ENCODE results near the gene STEAP4.
"Not testable (repeated sequence)": the region's sequence is repeated elsewhere in the genome, so short reads cannot be mapped to it uniquely, and the experiment has no call there.

The STEAP4 gene

DNA sequence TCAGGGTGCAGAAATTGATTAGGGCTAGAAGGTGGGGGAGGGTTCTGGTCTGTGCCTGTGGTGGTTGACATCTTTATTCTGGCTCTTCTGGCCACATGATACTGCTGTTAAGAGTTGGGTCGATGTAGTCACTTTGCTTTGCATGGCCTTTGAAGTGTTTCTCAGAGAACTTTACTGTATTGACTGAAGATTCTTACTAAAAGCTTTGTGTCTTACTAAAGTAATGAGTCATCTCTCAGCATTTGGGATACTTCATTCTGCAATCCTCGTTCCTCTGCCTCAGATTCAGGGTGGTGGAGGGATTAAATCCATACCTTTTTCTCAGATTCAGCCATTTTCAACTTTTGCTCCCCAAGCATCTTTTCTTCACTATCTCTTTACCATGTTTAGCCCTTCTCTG, 38.6 kb downstream of the STEAP4 start:
- no peak for DNase-seq (ENCODE audit: low spot score)

DNA sequence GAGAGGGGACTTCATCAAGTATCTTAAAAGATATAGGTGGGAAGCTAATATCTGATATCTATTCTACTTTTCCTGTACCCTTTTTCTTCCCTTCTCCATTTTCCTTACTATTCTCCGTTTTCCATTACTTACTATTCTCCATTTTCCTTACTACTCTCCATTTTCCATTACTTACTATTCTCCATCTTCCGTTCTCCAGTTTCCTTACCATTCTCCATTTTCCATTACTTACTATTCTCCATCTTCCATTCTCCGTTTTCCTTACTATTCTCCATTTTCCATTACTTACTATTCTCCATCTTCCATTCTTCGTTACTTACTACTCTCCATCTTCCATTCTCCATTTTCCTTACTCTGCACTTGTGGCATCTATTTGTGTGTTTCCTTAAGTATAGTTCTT, 39.3 kb downstream of the STEAP4 start:
- DNase-seq (ENCODE audit: low spot score): no peak

DNA sequence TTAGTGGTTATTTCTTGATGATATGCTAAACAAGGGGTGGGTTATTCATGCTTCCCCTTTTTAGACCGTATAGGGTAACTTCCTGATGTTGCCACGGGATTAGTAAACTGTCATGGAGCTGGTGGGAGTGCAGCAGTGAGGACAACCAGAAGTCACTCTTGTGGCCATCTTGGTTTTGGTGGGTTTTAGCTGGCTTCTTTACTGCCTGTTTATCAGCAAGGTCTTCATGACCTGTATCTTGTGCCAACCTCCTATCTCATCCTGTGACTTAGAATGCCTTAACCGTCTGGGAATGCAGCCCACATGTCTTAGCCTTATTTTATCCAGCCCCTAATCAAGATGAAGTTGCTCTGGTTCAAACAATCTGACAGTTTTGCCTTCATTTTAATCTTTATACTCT, 41.7 kb downstream of the STEAP4 start:
- not testable (repeated sequence) for DNase-seq (ENCODE audit: low spot score)

DNA sequence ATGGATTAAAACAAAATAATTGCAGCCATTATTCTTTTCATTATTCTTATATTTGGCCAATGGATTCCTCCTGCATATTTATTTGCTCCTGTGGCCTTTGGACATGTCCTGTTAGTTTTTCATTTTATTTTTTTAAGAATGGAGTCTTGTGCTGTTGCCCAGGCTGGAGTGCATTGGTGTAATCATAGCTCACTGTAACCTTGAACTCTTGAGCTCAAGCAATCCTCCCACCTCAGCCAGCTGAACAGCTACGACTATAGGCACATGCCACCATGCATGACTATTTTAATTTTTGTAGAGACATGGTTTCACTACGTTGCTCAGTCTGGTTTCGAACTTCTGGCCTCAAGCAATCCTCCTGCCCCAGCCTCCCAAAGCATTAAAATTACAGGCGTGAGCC, 44.1 kb downstream of the STEAP4 start:
- no peak for DNase-seq (ENCODE audit: low spot score)

DNA sequence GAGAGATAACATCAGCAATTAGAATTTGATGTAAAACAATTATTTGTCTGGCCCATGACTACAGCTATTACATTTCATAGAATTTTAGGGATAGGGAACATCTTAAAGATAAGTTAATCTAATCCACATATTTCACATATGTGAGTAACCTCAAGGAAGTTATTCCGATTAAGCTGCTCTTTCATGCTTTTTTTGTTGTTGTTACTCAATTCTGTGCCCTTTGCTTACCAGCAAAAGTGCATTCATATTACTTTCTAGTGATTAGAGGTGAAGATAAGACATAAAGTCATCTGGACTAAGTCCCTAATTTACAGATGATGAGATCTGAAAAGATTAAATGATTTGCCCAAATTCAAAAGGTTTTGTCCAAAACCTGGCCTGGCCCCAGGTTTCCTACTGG, 46.0 kb downstream of the STEAP4 start:
- DNase-seq (ENCODE audit: low spot score): no peak

DNA sequence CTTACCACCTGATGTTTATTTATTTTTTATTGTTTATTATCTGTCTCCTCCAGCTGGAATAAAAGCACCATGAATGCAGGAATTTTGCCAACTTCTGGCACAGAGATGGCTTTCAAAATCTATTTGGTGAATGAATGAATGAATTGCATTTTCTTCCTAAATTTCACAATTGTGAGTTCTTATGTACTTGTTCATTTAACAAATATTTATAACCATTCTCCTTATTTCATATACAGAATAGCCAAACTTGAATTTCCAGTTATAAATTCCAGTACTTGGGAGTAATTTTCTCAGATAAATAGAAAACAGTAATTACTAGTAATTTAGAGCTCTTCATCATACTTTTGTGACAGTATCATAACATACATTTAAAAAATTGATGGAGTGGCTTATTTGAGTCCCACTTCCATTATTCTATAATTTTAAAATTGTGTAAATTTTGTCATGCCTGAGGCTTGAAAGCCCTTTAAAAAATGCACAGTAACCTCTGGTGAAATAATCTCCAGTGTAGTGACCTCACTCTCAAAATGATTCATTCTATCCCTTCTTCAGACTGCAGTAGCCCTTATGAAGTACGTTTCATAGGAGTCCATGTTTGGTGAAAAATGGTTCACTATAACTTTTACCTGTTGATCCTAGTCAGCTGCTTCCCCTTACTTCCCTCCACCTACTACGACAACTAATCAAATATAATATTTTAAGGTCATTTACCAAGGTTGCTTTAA, 46.9 kb downstream of the STEAP4 start:
- no peak for DNase-seq (ENCODE audit: low spot score)

DNA sequence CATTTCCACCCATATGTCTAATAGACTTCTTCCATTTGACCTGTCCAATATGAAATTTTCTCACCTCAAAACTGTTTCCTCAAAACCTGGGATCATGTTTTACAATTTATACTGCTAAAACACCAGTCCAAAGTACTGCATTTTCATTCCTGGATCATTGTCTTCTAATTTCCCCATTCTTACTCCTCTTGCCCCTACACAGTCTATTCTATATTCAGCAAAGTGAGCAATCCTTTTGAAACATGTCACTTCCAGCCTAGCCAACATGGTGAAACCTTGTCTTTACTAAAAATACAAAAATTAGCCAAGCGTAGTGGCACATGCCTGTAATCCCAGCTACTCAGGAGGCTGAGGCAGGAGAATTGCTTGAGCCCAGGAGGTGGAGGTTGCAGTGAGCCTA, 48.4 kb downstream of the STEAP4 start:
- DNase-seq (ENCODE audit: low spot score): not testable (repeated sequence)

DNA sequence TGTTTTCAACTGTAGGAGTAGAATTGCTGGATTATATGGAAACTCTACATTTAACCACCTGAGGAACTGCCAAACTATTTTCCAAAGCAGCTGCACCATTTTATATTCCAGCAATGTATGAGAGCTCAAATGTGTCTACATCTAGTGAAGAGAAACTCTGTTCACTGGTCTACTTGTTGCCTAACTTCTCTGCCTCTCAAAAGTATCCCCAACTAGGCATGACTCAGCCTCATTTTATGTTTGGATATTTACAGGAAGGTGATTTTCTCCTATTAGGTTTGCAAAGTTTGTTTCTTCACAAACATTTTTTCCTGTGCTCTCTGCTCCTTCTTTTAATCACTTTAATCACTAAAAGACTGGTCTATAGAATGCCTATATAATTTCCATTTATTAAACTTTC, 49.8 kb downstream of the STEAP4 start:
- DNase-seq (ENCODE audit: low spot score): no peak

DNA sequence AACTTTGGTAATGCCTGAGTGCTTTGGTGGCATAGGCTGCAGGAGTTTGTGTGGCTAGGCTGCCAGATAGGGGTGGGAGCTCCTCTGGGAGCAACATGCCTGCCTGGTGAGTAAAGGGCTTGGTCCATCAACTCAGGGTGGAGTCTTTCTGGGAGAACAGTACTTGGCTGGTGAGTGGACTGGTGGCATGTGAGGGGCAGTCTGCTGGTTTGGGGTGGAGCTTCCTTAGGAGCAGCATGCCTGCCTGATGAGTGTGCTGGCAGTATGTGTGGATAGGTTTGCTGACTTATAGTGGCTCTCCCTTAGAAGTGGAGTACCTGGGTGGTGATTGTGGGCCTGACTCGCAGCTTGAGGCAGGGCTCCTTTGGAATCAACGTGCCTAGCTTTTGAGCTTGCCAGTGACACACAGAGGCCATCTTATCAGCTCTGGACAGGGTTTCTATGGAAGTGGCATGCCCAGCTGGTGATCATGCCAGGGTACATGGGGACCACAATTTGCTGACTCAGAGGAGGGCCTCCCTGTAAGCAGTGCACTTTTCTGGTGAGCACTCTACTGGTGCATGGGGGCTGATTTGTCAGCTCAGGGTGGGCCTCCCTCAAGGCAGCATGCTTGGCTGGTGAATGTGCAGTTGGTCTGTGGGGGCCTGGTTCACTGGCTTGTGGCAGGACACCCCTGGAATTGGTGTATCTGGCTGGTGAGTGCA, 51.8 kb downstream of the STEAP4 start:
- DNase-seq (ENCODE audit: low spot score): no peak

DNA sequence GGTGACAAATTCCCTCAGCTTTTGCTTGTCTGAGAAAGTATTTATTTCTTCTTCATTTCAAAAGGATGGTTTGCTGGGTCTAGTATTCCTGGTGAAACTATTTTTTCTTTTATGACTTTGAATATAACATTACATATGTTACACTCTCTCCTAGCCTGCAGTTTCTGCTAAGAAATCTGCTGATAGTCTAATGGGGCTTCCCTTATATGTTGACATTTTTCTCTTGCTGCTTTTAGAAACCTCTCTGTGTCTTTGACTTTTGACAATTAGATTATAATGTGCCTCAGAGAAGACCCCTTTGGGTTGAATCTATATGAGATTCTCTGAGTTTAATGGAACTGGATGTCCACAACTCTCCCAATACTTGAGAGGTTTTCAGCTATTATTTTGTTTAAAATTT, 53.1 kb downstream of the STEAP4 start:
- no peak for DNase-seq (ENCODE audit: low spot score)

DNA sequence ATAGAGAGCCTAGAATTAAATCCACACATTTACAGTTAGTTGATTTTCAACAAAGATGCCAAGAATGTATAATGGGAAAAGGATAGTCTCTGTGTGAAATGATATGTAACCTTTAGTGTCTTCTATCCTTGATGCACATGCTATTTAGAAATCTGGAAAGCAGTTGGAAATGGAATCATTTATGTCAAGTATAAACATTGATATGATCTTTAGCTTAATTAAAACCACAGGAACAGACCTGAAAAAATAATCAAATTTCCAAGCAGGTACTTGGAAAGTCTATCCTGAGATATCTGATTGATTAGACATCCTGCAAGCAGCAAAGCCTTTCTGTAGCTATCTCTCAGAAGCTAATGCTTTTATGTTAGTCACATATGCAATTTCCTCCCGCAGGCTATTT, 62.4 kb downstream of the STEAP4 start:
- DNase-seq (ENCODE audit: low spot score): no peak

DNA sequence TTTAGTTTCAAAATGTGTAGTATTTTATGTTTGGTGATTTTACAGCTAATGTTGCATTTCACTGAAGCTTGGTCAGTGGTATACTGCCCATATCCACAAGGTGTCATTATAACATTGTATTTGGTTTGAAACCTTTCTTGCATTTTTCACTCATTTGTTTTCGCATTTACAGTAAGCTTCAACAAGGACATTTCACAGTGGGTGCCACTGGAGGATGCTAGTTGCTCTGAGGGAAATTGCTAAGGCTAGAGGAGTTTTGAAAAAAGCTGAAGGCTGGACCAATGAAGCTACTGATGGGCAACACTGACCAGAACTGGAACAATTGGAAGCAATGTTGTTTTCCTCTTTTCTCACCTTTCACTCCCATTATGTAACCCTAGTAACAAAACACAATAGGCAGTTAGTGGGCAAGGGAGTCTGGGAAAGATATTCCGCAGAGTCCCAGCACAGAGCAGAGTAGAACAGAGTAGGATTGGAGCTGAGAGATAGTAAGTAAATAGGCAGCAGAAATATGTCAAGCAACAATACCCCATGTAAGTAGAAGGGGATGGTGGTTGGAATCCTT, 63.3 kb downstream of the STEAP4 start:
- peak; percentile 56 for DNase-seq (ENCODE audit: low spot score)

DNA sequence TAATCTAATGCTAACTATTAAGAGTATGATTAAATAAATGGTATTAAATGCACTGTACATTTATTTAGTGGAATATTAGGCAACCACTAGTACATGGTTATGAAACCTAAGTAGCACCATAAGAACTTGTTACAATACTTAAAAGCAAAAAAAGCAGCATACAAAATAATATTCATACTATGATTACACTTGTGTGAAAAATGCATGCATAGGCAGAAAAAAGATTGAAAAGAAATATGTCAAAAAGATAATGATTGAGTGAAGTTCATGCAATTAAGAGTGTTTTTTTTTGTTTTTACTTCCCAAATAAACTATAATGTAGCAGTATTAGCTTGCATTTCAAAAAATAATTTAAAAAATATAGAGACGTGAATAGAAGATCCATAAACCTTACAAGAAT, 66.8 kb downstream of the STEAP4 start:
- no peak for DNase-seq (ENCODE audit: low spot score)

DNA sequence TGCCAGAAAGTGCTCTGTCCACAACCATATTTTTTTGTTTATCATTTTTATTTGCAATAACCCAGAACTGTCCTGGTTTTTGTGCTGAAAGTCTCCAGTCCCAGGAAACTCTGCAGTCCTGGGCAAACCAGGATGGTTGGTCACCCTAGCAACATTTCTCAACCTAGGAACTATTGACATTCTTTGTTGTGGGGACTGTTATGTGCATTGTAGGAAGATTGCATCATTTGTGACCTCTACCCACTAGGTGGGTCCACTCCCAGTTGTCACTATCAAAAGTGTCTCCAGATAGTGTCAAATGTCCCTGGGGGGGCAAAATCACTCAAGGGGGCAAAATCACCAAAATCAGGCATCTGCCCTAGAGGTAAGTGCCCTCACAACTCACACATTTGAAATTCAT, 72.9 kb downstream of the STEAP4 start:
- DNase-seq (ENCODE audit: low spot score): no peak

DNA sequence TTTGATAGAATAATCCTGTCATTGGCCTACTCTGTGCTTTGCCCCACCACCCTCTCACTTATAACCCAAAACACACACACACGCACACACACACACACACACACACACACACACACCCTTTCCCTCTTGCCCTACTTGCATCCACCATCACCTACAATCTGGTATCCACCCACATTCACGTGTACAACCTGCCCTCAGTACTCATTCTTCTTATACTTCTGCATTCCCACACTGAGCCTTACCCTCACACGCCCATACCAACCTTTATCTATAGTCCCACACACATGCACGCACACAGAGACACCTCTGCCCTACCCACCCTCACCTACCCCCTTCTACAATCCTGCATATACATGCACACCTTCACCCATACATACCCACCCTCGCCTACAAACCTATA, 76.0 kb downstream of the STEAP4 start:
- DNase-seq (ENCODE audit: low spot score): no peak

DNA sequence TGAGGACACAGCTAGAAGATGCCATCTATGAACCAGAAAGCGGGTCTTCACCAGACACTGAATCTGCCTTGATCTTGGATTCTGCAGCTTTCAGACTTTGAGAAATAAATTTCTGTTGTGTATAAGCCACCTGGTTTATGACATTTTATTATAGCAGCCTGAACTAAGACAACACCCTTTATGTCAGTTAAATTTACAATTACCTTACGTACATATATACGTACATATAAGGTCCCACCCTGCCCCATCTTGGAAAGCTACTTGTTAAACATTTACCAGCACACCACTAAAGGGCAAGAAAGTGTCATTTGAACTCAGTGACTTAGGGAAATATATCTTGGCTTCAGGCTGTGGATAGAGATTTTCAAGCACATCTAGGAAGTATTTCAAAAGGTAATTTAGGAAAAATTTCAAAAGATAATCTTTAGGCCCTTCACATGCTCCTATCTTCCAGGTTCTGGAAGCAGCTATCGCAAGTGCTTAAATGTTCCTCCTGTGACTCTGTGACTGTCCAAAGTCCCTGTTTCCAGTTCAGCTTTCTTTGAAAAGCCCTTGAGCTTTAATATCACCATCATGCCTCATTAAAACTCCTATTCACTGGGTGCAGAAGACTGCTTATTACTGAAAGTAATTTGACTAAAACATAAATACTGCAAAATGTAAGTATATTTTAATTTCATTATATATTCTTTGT, 77.2 kb downstream of the STEAP4 start:
- no peak for DNase-seq (ENCODE audit: low spot score)

DNA sequence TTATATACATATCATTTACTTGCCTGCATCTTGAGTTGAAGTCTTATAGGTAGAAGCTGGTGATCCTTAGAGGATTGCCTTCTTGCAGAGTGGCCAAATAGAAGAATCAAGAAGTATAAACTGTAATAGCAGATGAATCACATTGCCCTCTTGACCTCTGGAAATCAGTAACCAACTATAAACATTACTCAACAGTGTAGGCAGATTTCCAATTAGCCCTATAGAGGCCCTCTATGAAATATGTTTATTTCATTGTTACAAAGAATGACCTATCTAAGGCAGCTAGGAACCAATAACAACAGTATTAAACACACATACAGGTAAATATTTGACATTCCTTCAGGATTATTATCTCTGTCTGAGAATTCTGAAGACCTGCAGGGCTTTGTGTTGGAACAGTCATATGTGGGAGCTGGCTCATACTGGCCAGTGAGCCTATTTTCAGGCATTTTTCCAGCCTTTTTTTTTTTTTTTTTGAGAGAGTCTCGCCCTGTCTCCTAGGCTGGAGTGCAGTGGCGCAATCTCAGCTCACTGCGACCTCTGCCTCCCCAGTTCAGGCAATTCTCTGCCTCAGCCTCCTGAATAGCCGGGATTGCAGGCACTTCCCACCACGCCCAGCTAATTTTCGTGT, 79.7 kb downstream of the STEAP4 start:
- no peak for DNase-seq (ENCODE audit: low spot score)

DNA sequence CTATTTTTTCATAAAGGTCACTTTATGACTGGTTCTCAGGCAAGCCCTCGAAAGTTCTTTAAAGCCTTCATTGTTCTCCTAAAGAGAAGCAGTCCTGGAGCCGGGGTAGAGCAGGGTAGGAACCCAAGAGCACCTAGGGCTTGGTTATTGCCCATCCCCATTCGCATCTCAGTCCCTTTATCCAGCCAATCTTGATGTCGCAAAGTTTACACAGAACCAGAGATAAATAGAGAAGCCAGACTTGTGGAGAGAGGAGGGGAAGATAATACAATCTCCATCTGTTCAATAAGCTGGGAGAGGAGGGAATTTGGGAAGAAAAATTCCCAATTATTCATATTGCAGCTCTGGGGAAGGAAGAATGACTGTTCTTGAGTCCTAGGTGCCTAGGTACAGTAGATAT, 80.5 kb downstream of the STEAP4 start:
- DNase-seq (ENCODE audit: low spot score): no peak

DNA sequence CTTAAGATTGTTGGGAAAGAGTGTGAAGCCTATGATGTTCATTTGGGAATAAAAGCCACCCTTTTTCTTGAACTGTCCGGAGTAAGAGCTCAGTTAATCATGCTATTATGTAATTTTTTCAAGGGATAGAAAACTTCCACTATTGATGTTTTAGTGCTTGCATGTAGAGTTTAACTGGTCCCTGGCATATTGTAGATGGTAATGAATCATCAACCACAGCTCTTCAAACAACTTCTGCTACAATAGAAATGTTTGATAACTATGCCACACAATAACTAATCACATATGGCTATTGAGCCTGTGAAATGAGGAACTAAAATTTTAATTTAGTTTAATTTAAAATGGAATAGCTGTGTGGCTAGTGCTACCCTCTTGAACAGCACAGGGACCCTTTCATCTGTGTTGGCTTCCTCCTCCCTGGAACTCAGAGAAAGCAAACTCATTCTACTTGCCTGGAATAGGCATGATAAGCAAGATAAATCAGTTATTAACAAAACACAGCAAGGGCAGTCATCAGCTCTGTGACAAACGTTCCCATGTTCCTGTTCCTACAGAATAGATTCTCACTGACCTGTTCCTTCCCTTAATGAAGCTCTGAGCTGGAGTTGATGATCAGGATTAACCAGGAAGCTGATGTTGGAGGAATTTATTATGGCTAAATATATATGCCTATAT, 82.0 kb downstream of the STEAP4 start:
- DNase-seq (ENCODE audit: low spot score): no peak

DNA sequence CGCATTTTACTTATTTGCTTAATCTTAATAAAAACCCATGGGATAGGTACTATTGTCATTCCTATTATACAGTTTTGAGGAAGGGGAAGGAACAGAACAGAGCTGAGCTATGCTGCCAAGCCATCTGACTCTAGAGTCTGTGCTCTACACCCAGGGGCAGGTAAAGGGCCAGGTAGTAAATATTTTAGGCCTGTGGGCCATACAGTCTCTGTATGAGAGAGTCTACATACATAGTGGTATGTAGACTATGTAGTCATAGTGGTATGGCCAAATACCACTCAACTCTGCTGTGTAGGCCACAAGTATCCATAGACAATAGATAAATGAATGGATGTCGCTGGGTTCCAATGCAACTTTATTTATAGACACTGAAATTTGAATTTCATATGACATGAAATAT, 83.4 kb downstream of the STEAP4 start:
- no peak for DNase-seq (ENCODE audit: low spot score)

Data from kidney capillary endothelial cell (primary cell).